MCF 10A (cell line): ENCODE measurements around the gene CRCP. TPM values are rescaled to one million over a fixed set of nuclear protein-coding genes. Genes with fewer than 3 reads are reported as not detected.

Source experiments
- BruUV-seq: library from RNA; stranded (reverse); fragments of 400-500 nt; replicated peaks from 2 replicates; lab custom pipeline; 2021; lab: Mats Ljungman, UMichigan
- CTCF ChIA-PET: fragments of 300-600 bp; sonication (Branson Sonifier 250); formaldehyde crosslinking; extraction: SDS; loops from one replicate; lab custom pipeline; 2021; ENCODE audit warnings: antibody characterized with exemption, inconsistent platforms; lab: Yijun Ruan, JAX
- POLR2A ChIA-PET: fragments of 300-600, 350-650 bp; sonication (Branson Sonifier 250); formaldehyde crosslinking; extraction: SDS; loops from one replicate; lab custom pipeline; 2020; ENCODE audit warnings: antibody characterized with exemption, inconsistent platforms; lab: Yijun Ruan, JAX
- DNase-seq: peaks from one replicate; pipeline ENCODE4 v3.0.0-alpha.2; 2018; ENCODE audit not compliant: unreplicated experiment
- H3K27ac Mint-ChIP-seq: one replicate; pipeline ENCODE4 v1.8.0; 2022; ENCODE audit warnings: mild to moderate bottlenecking, low read depth, mixed read lengths; ENCODE audit not compliant: unreplicated experiment
- H3K27me3 Mint-ChIP-seq: one replicate; pipeline ENCODE4 v1.8.0; 2022; ENCODE audit warnings: mixed read lengths; ENCODE audit not compliant: insufficient read depth, unreplicated experiment
- H3K36me3 Mint-ChIP-seq: one replicate; pipeline ENCODE4 v1.8.0; 2022; ENCODE audit warnings: mild to moderate bottlenecking, moderate library complexity, mixed read lengths; ENCODE audit not compliant: insufficient read depth, unreplicated experiment
- H3K4me1 Mint-ChIP-seq: one replicate; pipeline ENCODE4 v1.8.0; 2022; ENCODE audit warnings: mixed read lengths; ENCODE audit not compliant: insufficient read depth, unreplicated experiment
- H3K4me3 Mint-ChIP-seq: one replicate; pipeline ENCODE4 v1.8.0; 2022; ENCODE audit warnings: mild to moderate bottlenecking, moderate library complexity, mixed read lengths; ENCODE audit not compliant: unreplicated experiment
- H3K9me3 Mint-ChIP-seq: one replicate; pipeline ENCODE4 v1.8.0; 2022; ENCODE audit warnings: mixed read lengths; ENCODE audit not compliant: unreplicated experiment
- intact Hi-C: fragments of 100-400 bp; cut with micrococcal nuclease; formaldehyde crosslinking; loops from 2 replicates; pipeline ENCODE4 v1.14.1; 2022
- total RNA-seq: library from RNA; stranded (reverse); gene quantifications from 2 replicates; pipeline ENCODE4 v1.2.3, GENCODE V29; 2022
- TF ChIP-seq, protein P1 (sequence below): fragments of 200-600 bp; IDR thresholded peaks from one replicate; pipeline ENCODE4 v1.8.0; 2022; ENCODE audit warnings: antibody characterized with exemption, mild to moderate bottlenecking; ENCODE audit not compliant: unreplicated experiment

The CRCP gene
- total RNA-seq, 1 experiment from 2014 or later, result 39.8 TPM

GRCh38 chr7:66181845-66182244 is 67.2 kb downstream of the CRCP start:
- ChIA-PET POLR2A (no interaction called here), CTCF (interaction anchor here (1.3 kb wide), 1 partner anchor 25 kb away, joined by 3 read pairs; no protein-coding TSS in a partner anchor)
- BruUV-seq, result no TSS peak
- TF ChIP-seq, protein P1, sequence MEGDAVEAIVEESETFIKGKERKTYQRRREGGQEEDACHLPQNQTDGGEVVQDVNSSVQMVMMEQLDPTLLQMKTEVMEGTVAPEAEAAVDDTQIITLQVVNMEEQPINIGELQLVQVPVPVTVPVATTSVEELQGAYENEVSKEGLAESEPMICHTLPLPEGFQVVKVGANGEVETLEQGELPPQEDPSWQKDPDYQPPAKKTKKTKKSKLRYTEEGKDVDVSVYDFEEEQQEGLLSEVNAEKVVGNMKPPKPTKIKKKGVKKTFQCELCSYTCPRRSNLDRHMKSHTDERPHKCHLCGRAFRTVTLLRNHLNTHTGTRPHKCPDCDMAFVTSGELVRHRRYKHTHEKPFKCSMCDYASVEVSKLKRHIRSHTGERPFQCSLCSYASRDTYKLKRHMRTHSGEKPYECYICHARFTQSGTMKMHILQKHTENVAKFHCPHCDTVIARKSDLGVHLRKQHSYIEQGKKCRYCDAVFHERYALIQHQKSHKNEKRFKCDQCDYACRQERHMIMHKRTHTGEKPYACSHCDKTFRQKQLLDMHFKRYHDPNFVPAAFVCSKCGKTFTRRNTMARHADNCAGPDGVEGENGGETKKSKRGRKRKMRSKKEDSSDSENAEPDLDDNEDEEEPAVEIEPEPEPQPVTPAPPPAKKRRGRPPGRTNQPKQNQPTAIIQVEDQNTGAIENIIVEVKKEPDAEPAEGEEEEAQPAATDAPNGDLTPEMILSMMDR, result no peak
- Mint-ChIP-seq H3K9me3 (no peaks in the 10 kb centered on the region), H3K4me1 (no peaks in the 10 kb centered on the region), H3K36me3 (no peaks in the 10 kb centered on the region), H3K27me3 (no peaks in the 10 kb centered on the region), H3K4me3 (no peak overlapping the region), H3K27ac (no peak overlapping the region)
- no peak for DNase-seq
- intact Hi-C loops, result no loop called here

DNA sequence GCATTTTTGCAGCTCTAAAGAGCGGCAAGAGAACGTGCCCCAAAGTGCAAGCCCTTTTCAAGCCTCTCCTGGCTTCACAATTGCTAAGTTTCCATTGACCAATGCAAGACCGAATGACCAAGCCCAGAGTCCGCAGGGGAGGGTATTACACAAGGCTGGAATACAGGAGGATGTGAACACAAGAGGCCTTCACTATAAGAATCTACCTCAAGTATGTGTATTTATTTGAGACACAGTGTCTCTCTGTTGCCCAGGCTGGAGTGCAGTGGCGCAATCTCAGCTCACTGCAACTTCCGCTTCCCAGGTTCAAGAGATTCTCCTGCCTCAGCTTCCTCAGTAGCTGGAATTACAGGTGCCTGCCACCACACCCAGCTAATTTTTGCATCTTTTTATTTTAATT is 68.3 kb downstream of the CRCP start:
- POLR2A ChIA-PET, result interaction anchor here (0.6 kb wide), 1 partner anchor 75 kb away, joined by 3 read pairs; no protein-coding TSS in a partner anchor
- no peak overlapping the region for H3K27ac Mint-ChIP-seq

DNA sequence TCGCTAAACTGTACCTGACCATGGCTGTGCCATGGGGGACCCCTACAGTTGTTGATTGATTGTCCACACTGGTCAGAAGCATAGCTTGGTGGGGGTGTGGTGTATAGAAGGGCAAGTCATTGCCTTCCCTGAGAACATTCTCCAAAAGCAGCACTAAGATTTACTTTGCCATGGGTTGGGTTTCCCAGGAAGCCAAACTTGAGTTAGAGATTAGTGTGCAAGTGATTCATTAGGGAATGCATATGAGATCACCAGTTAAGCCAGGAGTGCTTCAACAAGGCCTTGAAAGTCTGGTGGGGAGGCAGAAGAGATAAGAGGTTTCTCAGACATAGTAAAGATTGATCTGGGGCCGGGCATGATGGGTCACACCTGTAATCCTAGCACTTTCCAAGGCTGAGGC is 69.1 kb downstream of the CRCP start:
- DNase-seq, result no peak
- no TSS peak for BruUV-seq
- Mint-ChIP-seq H3K27ac (no peak overlapping the region), H3K9me3 (no peaks in the 10 kb centered on the region), H3K36me3 (no peaks in the 10 kb centered on the region), H3K4me1 (no peaks in the 10 kb centered on the region), H3K27me3 (no peaks in the 10 kb centered on the region), H3K4me3 (no peak overlapping the region)
- ChIA-PET POLR2A (no interaction called here), CTCF (no interaction called here)
- TF ChIP-seq, protein P1, result no peak
- intact Hi-C loops, result no loop called here

More for the DNA sequence above, 68.3 kb downstream of the CRCP start:
- TF ChIP-seq, protein P1, result no peak
- Mint-ChIP-seq H3K36me3 (no peaks in the 10 kb centered on the region), H3K4me1 (no peaks in the 10 kb centered on the region), H3K4me3 (no peak overlapping the region), H3K9me3 (no peaks in the 10 kb centered on the region), H3K27me3 (no peaks in the 10 kb centered on the region)
- intact Hi-C loops, result no loop called here
- CTCF ChIA-PET, result interaction anchor here (0.6 to 0.7 kb wide), 2 partner anchors 11 to 311 kb away, joined by 3 to 5 read pairs; no protein-coding TSS in a partner anchor
- DNase-seq, result no peak
- no TSS peak for BruUV-seq

- H3K9me3 Mint-ChIP-seq, result no peaks in the 10 kb centered on the region
- TF ChIP-seq, protein P1, result no peak
- no peak overlapping the region for H3K27ac Mint-ChIP-seq
- BruUV-seq, result no TSS peak
- intact Hi-C loops, result no loop called here
- H3K27me3 Mint-ChIP-seq, result no peaks in the 10 kb centered on the region
- ChIA-PET POLR2A (no interaction called here), CTCF (interaction anchor here (0.6 kb wide), 1 partner anchor 113 kb away, joined by 3 read pairs; no protein-coding TSS in a partner anchor)
- no peaks in the 10 kb centered on the region for H3K36me3 Mint-ChIP-seq
- H3K4me3 Mint-ChIP-seq, result no peak overlapping the region
- no peak for DNase-seq
- H3K4me1 Mint-ChIP-seq, result no peaks in the 10 kb centered on the region
These were observed 71.1 kb downstream of the CRCP start for GRCh38 chr7:66185680-66186187.
